Hematopoietic multipotent progenitor cell treated with erythropoietin and hydrocortisone succinate and interleukin-3 and kit ligand, for 15 days (in vitro differentiated cells): ENCODE data around the gene PTPRM.

ENCODE experiments used
- DNase-seq: peaks from one replicate; pipeline ENCODE4 v3.0.0-alpha.2; 2015; ENCODE audit warnings: low spot score

The PTPRM gene

GRCh38 chr18:8361941-8362471, 794.9 kb downstream of the PTPRM start:
- no peak for DNase-seq

- no peak for DNase-seq
Measured at GRCh38 chr18:8362863-8363262, 795.7 kb downstream of the PTPRM start.

- no peak for DNase-seq
Measured at GRCh38 chr18:8364385-8364784, 797.3 kb downstream of the PTPRM start.

GRCh38 chr18:8365006-8365405, 797.9 kb downstream of the PTPRM start:
- no peak for DNase-seq

DNA sequence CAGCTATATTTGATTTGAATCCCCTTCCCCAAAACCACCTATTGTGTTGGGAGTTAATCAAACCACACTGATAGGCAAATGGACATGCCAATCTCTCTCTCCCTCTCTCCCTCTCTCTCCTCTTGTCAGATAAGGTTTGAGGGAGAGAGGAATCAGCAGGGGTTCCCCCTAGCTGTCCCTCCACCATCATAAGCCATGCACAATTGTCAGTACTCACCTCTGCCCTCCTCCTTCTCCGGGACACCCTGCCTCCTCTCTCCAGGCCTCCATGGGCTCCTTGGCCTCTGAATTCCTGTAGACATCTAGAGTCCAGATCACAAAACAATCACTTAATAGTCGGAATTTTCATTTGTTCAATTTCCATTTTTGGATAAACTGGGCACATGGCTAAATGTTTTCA, 798.4 kb downstream of the PTPRM start:
- no peak for DNase-seq

DNA sequence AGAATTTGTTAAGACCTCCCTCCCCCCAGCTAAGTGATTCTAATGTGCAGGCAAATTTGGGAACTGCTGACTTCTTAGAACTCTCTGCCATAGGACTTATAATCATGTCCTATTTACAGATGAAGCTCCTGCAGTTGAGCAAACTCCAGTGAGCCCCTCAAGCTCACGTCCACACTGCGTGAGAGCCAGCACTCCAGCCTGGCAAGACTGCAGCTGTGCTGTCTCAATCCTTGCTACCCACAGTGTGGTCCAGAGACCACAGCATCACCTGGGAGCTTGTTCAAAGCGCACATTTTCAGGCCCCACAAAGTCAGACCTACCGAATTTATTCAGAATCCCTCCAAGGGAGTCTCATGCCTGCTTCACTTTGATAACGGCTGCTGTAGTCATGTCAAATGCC, 799.0 kb downstream of the PTPRM start:
- no peak for DNase-seq

- no peak for DNase-seq
Measured at GRCh38 chr18:8366656-8367055, 799.5 kb downstream of the PTPRM start.

GRCh38 chr18:8367217-8367988, 800.3 kb downstream of the PTPRM start:
- no peak for DNase-seq

GRCh38 chr18:8368512-8369217, 801.5 kb downstream of the PTPRM start:
- DNase-seq, result no peak

DNA sequence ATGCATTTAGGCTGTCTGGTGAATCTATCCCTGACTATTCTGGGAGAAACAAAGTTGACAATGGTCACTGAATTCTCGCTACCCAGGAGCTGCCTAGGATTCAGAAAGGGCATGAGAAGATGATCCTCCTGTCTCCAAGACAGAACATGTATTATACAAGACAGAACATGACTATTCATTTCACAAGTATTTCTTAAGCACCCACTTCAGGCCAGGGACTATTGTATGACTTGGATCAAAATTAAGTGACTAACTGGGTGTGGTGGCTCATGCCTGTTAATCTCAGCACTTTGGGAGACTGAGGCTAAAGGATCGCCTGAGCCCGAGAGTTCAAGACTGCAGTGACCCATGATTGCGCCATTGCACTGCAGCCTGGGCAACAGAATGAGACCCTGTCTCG, 806.4 kb downstream of the PTPRM start:
- DNase-seq, result no peak

DNA sequence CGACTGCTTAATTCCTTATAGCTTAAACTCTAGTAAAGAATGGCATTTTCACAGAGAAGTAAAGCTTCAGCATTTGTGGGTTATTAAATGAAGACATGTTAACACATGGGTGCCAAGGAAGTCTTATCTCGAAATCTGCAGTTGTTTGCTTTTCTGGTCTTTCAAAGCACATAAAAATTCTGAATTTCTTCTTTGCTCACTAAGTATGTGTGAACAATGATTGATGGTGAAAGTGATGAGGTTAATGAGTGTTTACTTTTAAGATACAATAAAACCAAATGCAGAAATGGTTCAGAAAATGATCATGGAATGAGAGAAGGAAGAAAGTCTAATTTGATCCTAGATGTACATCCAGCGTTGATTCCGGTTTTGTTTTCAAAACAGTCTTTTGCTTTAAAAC, 807.6 kb downstream of the PTPRM start:
- DNase-seq, result no peak

DNA sequence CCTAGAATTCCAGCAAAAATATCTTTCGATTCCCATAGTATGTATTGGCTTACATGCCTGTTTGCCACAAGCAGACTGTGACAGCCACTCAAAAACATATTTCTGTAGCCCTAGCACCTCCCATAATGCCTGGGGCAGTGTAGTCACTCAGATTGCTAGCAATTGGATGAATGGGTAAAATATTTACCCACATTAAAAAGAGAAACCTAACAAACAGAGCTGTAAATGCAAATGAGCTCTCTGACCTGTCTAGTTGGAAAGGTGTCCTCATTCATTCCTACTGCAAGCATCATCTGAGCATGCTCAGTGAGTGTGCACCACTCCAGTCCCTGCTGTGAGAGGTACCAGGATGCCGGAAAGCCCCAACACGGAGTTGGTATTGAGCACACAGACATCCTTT, 808.1 kb downstream of the PTPRM start:
- no peak for DNase-seq

DNA sequence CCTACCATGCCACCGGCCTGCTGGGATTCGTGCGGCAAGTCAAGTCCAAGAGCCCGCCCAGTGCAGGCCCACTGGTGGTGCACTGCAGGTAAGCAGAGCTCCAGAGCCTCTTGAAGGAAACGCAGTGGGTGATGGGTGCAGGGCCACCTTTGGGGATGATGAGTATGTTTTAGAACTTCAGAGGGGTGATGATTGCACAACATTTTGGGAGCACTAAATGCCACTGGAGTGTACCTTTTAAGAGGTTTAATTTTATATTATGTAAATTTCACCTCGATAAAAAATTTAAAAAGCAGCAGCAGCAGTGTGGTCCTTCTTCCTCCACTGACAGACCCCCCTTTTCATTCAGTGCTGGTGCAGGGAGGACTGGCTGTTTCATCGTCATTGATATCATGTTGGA, 809.0 kb downstream of the PTPRM start:
- DNase-seq, result no peak

DNA sequence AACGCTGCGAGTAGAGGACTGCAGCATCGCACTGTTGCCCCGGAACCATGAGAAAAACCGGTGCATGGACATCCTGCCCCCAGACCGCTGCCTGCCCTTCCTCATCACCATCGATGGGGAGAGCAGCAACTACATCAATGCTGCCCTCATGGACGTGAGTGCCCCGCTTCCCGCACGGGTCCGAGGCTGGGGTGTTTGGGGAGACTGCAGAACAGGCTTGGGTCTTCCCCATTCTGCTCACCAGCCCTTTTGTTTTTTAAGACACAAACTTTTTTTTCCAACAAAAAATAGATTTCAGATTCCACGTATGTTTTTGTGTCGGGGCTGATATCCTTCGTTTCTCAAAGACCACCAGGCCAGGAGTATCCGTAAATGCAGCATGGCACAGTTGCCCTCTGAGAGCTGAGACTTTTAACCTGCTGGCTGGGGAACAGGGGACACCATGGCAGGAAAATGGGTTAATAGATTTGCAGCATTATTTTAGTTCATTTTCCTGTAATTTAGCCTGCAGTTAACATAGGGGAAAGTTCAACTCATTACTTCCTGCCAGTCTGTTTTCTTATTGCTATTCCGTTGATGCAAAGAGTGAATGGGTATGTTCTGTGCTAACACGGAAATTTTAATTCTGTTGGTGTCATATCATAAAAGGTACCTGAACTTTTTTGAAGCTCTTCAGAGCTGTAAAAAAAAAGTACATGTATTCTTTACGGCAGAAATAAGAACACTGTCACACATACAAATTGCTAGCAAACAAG, 812.2 kb downstream of the PTPRM start:
- no peak for DNase-seq

DNA sequence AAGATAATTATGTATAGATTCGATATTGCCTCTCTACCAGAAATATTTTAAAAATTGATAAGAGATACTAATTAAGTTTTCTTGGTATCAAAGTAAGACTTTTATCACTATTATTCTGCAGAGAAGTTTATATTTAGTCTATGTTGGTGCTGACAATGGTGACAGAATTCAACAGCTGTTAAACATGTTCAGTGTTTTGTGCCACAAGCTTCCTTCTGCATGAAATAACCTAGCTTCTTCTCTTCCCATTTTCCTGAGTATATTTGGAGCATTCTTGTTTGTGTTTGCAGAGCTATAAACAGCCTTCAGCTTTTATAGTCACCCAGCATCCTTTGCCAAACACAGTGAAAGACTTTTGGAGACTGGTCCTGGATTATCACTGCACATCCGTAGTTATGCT, 812.9 kb downstream of the PTPRM start:
- no peak for DNase-seq

- no peak for DNase-seq
Measured at GRCh38 chr18:8380926-8381325, 813.8 kb downstream of the PTPRM start.

DNA sequence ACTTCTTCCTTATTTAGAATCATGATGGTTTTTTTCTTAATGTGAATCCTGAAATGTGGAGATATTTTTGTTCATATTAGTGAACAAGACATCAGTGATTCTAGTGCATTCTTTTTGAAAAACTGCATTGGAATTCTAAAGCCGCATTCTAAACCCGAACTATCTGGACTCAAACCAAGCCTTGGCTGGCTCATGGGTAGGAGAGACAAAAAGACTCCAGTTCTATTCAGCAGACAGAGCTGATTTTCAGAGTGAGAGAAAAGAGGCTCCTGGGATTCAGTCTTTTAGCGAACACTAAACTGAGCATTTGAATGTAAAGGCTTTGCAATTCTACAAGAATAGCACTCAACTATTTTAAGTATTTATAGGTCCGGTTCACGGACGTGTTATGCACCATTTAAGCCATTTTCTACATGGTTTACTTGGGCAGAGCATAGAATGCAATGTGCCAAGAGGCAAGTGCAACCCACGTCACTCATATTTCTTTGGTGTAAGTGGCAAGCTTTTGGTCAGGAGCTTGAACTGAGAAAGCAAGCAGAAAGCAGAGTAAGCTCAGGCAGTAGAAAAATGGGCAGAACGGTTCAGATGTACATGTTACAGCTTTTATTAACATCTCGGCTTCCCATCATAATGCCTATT, 814.8 kb downstream of the PTPRM start:
- no peak for DNase-seq

- DNase-seq, result no peak
Measured at GRCh38 chr18:8385400-8385799, 818.3 kb downstream of the PTPRM start.

- no peak for DNase-seq
Measured at GRCh38 chr18:8386669-8387380, 819.7 kb downstream of the PTPRM start.

DNA sequence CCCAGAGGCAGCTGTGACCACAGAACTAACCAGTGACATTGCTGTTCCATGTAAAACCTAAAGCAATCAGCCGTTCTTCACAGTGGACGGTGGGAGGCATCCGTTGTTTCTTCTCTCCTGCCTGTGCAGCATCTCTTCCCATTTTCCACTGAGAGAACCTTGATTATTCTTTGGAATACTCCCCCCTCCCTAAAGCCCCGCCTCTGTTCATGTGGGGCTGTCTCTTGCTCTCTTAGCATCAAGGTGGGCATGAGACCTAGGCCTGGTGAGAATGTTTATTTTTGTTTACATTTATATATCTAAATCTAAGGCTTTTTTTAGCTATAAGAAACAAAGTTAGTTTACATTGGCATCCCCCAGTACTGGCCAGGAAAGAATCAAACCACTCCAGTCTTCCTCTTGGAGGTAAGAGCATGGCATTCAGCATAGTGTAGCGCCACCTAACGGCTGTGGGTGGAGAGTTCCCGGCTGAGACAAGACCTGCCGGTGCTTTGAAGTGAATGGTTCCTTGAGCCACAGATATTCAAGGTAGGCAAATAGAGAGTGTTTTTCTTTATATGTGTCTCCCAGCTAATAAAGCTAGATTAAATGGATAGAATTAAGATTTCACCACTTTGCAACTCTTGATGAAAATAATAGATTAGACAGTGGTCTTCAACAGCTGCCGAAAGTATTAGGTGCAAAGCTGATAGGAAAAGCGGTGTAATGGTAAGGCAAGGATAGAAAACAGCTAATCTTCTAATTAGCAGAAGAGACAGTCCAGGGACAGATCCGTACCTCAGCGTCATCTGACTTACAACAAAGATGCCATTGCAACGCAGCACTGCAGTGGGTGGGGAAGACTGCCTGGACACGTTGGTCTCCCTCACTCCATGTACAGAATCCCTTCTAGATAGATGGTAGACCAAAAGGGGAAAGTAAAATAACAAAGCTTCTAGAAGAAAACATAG, 822.5 kb downstream of the PTPRM start:
- DNase-seq, result peak; percentile 5
